HepG2 (cell line): ENCODE measurements around the gene GRHPR. TPM values are rescaled to one million over a fixed set of nuclear protein-coding genes. Genes with fewer than 3 reads are reported as not detected.

ENCODE experiments used
- AKNA ChIP-seq: sonication (generic); formaldehyde crosslinking; IDR thresholded peaks from 2 replicates; pipeline ENCODE4 v1.4.0; 2020; ENCODE audit warnings: missing genetic modification reagents, borderline replicate concordance
- BCL3 ChIP-seq: sonication (generic); formaldehyde crosslinking; IDR thresholded peaks from 2 replicates; pipeline ENCODE4 v1.5.1; 2020; ENCODE audit warnings: mild to moderate bottlenecking, missing genetic modification reagents, moderate library complexity
- CBFB ChIP-seq: sonication (generic); formaldehyde crosslinking; IDR thresholded peaks from 2 replicates; pipeline ENCODE4 v1.4.0; 2020; ENCODE audit warnings: missing genetic modification reagents
- CENPT ChIP-seq: sonication (generic); formaldehyde crosslinking; IDR thresholded peaks from 2 replicates; pipeline ENCODE4 v1.8.0; 2022; ENCODE audit warnings: low read depth, mild to moderate bottlenecking, moderate library complexity, missing genetic modification reagents
- JDP2 ChIP-seq: sonication (generic); formaldehyde crosslinking; IDR thresholded peaks from 2 replicates; pipeline ENCODE4 v1.8.1; 2022; ENCODE audit warnings: missing genetic modification reagents, borderline replicate concordance
- LCORL ChIP-seq, 2 experiments: fragments of 450-650 bp in 1 of 2; sonication (generic) in 1 of 2; formaldehyde crosslinking in 1 of 2; IDR thresholded peaks; 2 replicates each; pipeline versions ENCODE4 v1.5.0 to v1.6.1; 2017 to 2020; ENCODE audit warnings: antibody characterized with exemption in 1 of 2, missing genetic modification reagents in 1 of 2
- MYC ChIP-seq: sonication (generic); formaldehyde crosslinking; IDR thresholded peaks from 2 replicates; pipeline ENCODE4 v1.9.0; 2021; ENCODE audit warnings: missing genetic modification reagents, borderline replicate concordance
- NFYB ChIP-seq: sonication (generic); formaldehyde crosslinking; IDR thresholded peaks from 2 replicates; pipeline ENCODE4 v1.4.0; 2020; ENCODE audit warnings: missing genetic modification reagents
- PHF5A ChIP-seq: IDR thresholded peaks from one replicate; pipeline ENCODE4 v1.6.1; 2018; ENCODE audit warnings: low read depth, missing genetic modification reagents; ENCODE audit not compliant: unreplicated experiment
- SMAD9 ChIP-seq: sonication (generic); formaldehyde crosslinking; IDR thresholded peaks from 2 replicates; pipeline ENCODE4 v1.5.1; 2020; ENCODE audit warnings: mild to moderate bottlenecking, missing genetic modification reagents
- TEAD2 ChIP-seq: sonication (generic); formaldehyde crosslinking; IDR thresholded peaks from 2 replicates; pipeline ENCODE4 v1.9.0; 2021; ENCODE audit warnings: missing genetic modification reagents
- ZBTB34 ChIP-seq: sonication (generic); formaldehyde crosslinking; IDR thresholded peaks from 2 replicates; pipeline ENCODE4 v1.8.0; 2022; ENCODE audit warnings: mild to moderate bottlenecking, missing genetic modification reagents
- ZNF317 ChIP-seq: sonication (generic); formaldehyde crosslinking; IDR thresholded peaks from 2 replicates; pipeline ENCODE4 v1.5.0; 2020; ENCODE audit warnings: mild to moderate bottlenecking, missing genetic modification reagents
- ZNF773 ChIP-seq: sonication (generic); formaldehyde crosslinking; IDR thresholded peaks from 2 replicates; pipeline ENCODE4 v1.4.0; 2020; ENCODE audit warnings: missing genetic modification reagents, borderline replicate concordance
- ZNF841 ChIP-seq: sonication (generic); formaldehyde crosslinking; IDR thresholded peaks from 2 replicates; pipeline ENCODE4 v1.8.1; 2023; ENCODE audit warnings: missing genetic modification reagents, borderline replicate concordance
- ZSCAN5A ChIP-seq: sonication (generic); formaldehyde crosslinking; IDR thresholded peaks from 2 replicates; pipeline ENCODE4 v1.8.0; 2022; ENCODE audit warnings: mild to moderate bottlenecking, missing genetic modification reagents, borderline replicate concordance
- polyA plus RNA-seq, 8 experiments: library from polyadenylated mRNA; depleted of rRNA in 3 of 8; stranded (reverse) in 7 of 8; unstranded in 1 of 8; fragments of >200 nt; fragmentation: Illumina TruSeq in 4 of 8; extraction: Trizol in 4 of 8; gene quantifications; 2 replicates each; pipeline versions ENCODE4 v1.2.1 to v1.2.3, GENCODE V29; 2011 to 2016; ENCODE audit warnings: low read depth in 4 of 8, missing spikeins in 1 of 8, mixed read lengths in 1 of 8; ENCODE audit not compliant: insufficient read depth in 1 of 8
- total RNA-seq, 5 experiments: library from RNA; depleted of rRNA; stranded (reverse); fragments of >200 nt; fragmentation: Illumina TruSeq; extraction: Trizol; gene quantifications; 2 replicates each; pipeline ENCODE4 v1.2.3, GENCODE V29; 2016; ENCODE audit warnings: low read depth in 1 of 5
- TF ChIP-seq, protein P1 (sequence below): sonication (generic); formaldehyde crosslinking; IDR thresholded peaks from 2 replicates; pipeline ENCODE4 v1.4.0; 2020; ENCODE audit warnings: missing genetic modification reagents, borderline replicate concordance

Gene GRHPR
- total and polyA plus RNA-seq, 2 of the 13 experiments (the other 11 are each of a cell fraction or from before 2014, with no cell fraction given), result 113 to 115 TPM

- no peak for TF ChIP-seq AKNA (CRISPR knock-in tag)
- peak; percentile 23; the same call in 1 of the 2 replicates for TF ChIP-seq MYC (CRISPR knock-in tag)
- no peak for TF ChIP-seq TEAD2
- TF ChIP-seq ZNF841, result no peak
- TF ChIP-seq CENPT, result no peak
- TF ChIP-seq, protein P1, sequence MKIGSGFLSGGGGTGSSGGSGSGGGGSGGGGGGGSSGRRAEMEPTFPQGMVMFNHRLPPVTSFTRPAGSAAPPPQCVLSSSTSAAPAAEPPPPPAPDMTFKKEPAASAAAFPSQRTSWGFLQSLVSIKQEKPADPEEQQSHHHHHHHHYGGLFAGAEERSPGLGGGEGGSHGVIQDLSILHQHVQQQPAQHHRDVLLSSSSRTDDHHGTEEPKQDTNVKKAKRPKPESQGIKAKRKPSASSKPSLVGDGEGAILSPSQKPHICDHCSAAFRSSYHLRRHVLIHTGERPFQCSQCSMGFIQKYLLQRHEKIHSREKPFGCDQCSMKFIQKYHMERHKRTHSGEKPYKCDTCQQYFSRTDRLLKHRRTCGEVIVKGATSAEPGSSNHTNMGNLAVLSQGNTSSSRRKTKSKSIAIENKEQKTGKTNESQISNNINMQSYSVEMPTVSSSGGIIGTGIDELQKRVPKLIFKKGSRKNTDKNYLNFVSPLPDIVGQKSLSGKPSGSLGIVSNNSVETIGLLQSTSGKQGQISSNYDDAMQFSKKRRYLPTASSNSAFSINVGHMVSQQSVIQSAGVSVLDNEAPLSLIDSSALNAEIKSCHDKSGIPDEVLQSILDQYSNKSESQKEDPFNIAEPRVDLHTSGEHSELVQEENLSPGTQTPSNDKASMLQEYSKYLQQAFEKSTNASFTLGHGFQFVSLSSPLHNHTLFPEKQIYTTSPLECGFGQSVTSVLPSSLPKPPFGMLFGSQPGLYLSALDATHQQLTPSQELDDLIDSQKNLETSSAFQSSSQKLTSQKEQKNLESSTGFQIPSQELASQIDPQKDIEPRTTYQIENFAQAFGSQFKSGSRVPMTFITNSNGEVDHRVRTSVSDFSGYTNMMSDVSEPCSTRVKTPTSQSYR (CRISPR knock-in tag), result 0 out of 2 replicates have a peak, but pooled peaks have one; percentile 59
- TF ChIP-seq NFYB (CRISPR knock-in tag), result no peak
- TF ChIP-seq BCL3 (CRISPR knock-in tag), result no peak
- no peak for TF ChIP-seq JDP2
- no peak for TF ChIP-seq PHF5A (CRISPR knock-in tag)
- TF ChIP-seq LCORL (IDR thresholded peaks at IDR 0.05), result no peak
- no peak for TF ChIP-seq LCORL (CRISPR knock-in tag; IDR thresholded peaks at IDR 0.05)
- TF ChIP-seq ZNF773 (CRISPR knock-in tag), result no peak
- TF ChIP-seq SMAD9, result no peak
- TF ChIP-seq CBFB (CRISPR knock-in tag), result no peak
- TF ChIP-seq ZBTB34 (CRISPR knock-in tag), result no peak
- TF ChIP-seq ZNF317 (CRISPR knock-in tag), result no peak
- no peak for TF ChIP-seq ZSCAN5A
Observed at GRCh38 chr9:37415011-37415719, 7.3 kb upstream of the GRHPR start (continued).
